ENCODE results near the gene NACC1. TPM values are rescaled to one million over a fixed set of nuclear protein-coding genes. Genes with fewer than 3 reads are reported as not detected.

The NACC1 gene
- total and polyA plus RNA-seq, 2 experiments from 2014 or later, result 12.4 to 260 TPM

- H3F3A ChIP-seq (replicated peaks; ENCODE audit: low read depth), result peaks cover 3% of the 10 kb centered on the region
- no peak overlapping the region for H3K4me3 ChIP-seq
- H3K27me3 ChIP-seq (ENCODE audit: insufficient read depth), result no peaks in the 10 kb centered on the region
- no peak overlapping the region for H3K27ac ChIP-seq (ENCODE audit: low read depth)
- H3K9me2 ChIP-seq (ENCODE audit: insufficient read depth), result no peaks in the 10 kb centered on the region
- ATAC-seq (no peak), DNase-seq (ENCODE audit: low spot score) (no peak)
- H3K36me3 ChIP-seq (ENCODE audit: insufficient read depth), result peaks cover 13% of the 10 kb centered on the region
- H3K27ac Mint-ChIP-seq, result no peak overlapping the region
- peaks cover 15% of the 10 kb centered on the region for H3K79me2 ChIP-seq (replicated peaks; ENCODE audit: insufficient read depth)
- H4K20me1 ChIP-seq (replicated peaks; ENCODE audit: insufficient read depth), result peaks cover 9% of the 10 kb centered on the region
- TF ChIP-seq, protein P1, sequence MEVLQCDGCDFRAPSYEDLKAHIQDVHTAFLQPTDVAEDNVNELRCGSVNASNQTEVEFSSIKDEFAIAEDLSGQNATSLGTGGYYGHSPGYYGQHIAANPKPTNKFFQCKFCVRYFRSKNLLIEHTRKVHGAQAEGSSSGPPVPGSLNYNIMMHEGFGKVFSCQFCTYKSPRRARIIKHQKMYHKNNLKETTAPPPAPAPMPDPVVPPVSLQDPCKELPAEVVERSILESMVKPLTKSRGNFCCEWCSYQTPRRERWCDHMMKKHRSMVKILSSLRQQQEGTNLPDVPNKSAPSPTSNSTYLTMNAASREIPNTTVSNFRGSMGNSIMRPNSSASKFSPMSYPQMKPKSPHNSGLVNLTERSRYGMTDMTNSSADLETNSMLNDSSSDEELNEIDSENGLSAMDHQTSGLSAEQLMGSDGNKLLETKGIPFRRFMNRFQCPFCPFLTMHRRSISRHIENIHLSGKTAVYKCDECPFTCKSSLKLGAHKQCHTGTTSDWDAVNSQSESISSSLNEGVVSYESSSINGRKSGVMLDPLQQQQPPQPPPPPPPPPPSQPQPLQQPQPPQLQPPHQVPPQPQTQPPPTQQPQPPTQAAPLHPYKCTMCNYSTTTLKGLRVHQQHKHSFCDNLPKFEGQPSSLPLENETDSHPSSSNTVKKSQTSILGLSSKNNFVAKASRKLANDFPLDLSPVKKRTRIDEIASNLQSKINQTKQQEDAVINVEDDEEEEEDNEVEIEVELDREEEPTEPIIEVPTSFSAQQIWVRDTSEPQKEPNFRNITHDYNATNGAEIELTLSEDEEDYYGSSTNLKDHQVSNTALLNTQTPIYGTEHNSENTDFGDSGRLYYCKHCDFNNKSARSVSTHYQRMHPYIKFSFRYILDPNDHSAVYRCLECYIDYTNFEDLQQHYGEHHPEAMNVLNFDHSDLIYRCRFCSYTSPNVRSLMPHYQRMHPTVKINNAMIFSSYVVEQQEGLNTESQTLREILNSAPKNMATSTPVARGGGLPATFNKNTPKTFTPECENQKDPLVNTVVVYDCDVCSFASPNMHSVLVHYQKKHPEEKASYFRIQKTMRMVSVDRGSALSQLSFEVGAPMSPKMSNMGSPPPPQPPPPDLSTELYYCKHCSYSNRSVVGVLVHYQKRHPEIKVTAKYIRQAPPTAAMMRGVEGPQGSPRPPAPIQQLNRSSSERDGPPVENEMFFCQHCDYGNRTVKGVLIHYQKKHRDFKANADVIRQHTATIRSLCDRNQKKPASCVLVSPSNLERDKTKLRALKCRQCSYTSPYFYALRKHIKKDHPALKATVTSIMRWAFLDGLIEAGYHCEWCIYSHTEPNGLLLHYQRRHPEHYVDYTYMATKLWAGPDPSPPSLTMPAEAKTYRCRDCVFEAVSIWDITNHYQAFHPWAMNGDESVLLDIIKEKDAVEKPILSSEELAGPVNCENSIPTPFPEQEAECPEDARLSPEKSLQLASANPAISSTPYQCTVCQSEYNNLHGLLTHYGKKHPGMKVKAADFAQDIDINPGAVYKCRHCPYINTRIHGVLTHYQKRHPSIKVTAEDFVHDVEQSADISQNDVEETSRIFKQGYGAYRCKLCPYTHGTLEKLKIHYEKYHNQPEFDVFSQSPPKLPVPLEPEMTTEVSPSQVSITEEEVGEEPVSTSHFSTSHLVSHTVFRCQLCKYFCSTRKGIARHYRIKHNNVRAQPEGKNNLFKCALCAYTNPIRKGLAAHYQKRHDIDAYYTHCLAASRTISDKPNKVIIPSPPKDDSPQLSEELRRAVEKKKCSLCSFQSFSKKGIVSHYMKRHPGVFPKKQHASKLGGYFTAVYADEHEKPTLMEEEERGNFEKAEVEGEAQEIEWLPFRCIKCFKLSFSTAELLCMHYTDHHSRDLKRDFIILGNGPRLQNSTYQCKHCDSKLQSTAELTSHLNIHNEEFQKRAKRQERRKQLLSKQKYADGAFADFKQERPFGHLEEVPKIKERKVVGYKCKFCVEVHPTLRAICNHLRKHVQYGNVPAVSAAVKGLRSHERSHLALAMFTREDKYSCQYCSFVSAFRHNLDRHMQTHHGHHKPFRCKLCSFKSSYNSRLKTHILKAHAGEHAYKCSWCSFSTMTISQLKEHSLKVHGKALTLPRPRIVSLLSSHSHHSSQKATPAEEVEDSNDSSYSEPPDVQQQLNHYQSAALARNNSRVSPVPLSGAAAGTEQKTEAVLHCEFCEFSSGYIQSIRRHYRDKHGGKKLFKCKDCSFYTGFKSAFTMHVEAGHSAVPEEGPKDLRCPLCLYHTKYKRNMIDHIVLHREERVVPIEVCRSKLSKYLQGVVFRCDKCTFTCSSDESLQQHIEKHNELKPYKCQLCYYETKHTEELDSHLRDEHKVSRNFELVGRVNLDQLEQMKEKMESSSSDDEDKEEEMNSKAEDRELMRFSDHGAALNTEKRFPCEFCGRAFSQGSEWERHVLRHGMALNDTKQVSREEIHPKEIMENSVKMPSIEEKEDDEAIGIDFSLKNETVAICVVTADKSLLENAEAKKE (CRISPR knock-in tag; IDR thresholded peaks at IDR 0.05), result no peak
- TF ChIP-seq STAT1 (IDR thresholded peaks at IDR 0.05; ENCODE audit: unreplicated experiment), result no peak
- TF ChIP-seq CREB1 (CRISPR knock-in tag; IDR thresholded peaks at IDR 0.05; ENCODE audit: low read depth), result no peak
- TF ChIP-seq, protein P2, sequence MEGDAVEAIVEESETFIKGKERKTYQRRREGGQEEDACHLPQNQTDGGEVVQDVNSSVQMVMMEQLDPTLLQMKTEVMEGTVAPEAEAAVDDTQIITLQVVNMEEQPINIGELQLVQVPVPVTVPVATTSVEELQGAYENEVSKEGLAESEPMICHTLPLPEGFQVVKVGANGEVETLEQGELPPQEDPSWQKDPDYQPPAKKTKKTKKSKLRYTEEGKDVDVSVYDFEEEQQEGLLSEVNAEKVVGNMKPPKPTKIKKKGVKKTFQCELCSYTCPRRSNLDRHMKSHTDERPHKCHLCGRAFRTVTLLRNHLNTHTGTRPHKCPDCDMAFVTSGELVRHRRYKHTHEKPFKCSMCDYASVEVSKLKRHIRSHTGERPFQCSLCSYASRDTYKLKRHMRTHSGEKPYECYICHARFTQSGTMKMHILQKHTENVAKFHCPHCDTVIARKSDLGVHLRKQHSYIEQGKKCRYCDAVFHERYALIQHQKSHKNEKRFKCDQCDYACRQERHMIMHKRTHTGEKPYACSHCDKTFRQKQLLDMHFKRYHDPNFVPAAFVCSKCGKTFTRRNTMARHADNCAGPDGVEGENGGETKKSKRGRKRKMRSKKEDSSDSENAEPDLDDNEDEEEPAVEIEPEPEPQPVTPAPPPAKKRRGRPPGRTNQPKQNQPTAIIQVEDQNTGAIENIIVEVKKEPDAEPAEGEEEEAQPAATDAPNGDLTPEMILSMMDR (conservative IDR thresholded peaks at IDR 0.05; ENCODE audit: low read depth in 2 of 2), result no peak
- no peak for TF ChIP-seq EZH2 (IDR thresholded peaks at IDR 0.05; ENCODE audit: low read depth, unreplicated experiment)
- TF ChIP-seq REST (IDR thresholded peaks at IDR 0.05; ENCODE audit: unreplicated experiment), result no peak
- no peak for TF ChIP-seq ZNF331 (CRISPR knock-in tag; IDR thresholded peaks at IDR 0.05; ENCODE audit: low read depth)
- no peak for TF ChIP-seq NANOG (IDR thresholded peaks at IDR 0.05; ENCODE audit: borderline replicate concordance)
- TF ChIP-seq POLR2AphosphoS5 (IDR thresholded peaks at IDR 0.05; ENCODE audit: low read depth), result no peak
- TF ChIP-seq EZH2phosphoT487 (IDR thresholded peaks at IDR 0.05; ENCODE audit: unreplicated experiment), result no peak
- no peak for TF ChIP-seq JUNB (IDR thresholded peaks at IDR 0.05; ENCODE audit: unreplicated experiment)
- no peak for TF ChIP-seq ETS1 (IDR thresholded peaks at IDR 0.05)
- no peak for TF ChIP-seq ZNF114 (CRISPR knock-in tag; IDR thresholded peaks at IDR 0.05)
- peaks cover 9% of the 10 kb centered on the region for H3K27me3 Mint-ChIP-seq (ENCODE audit: insufficient read depth, low read depth, poor library complexity)
- no peak overlapping the region for H2AFZ ChIP-seq
- H3K9me3 Mint-ChIP-seq, result no peaks in the 10 kb centered on the region
- no peaks in the 10 kb centered on the region for H3K4me1 ChIP-seq (ENCODE audit: insufficient read depth)
- no peak overlapping the region for H3K4me2 ChIP-seq
- no peak overlapping the region for H3K4me3 Mint-ChIP-seq
- H3K36me3 Mint-ChIP-seq (ENCODE audit: low read depth), result peaks cover 40% of the 10 kb centered on the region
- H3K4me1 Mint-ChIP-seq, result no peaks in the 10 kb centered on the region
These were observed 7.9 kb upstream of the NACC1 start for GRCh38 chr19:13110099-13110610.

All from GM23338 (cell line).